GM12878 (cell line): ENCODE measurements around the gene SLC34A3. TPM values are rescaled to one million over a fixed set of nuclear protein-coding genes. Genes with fewer than 3 reads are reported as not detected.

Source experiments
- ATAC-seq: fragments of 200-7000 bp; cut with Tn5 transposase; 3 replicates; pipeline ENCODE4 v1.9.1; 2020; ENCODE audit warnings: mild to moderate bottlenecking, moderate library complexity
- BruUV-seq: library from RNA; stranded (reverse); fragments of 400-500 nt; replicated peaks from 2 replicates; lab custom pipeline; 2021; lab: Mats Ljungman, UMichigan
- CTCF ChIA-PET: fragments of 300-600 bp; sonication (Branson Sonifier 250); formaldehyde crosslinking; extraction: SDS; loops from one replicate; lab custom pipeline; 2021; ENCODE audit warnings: inconsistent platforms; lab: Yijun Ruan, JAX
- POLR2A ChIA-PET: fragments of 350-600 bp; formaldehyde crosslinking; extraction: SDS; loops from one replicate; lab custom pipeline; 2021; ENCODE audit warnings: inconsistent platforms; lab: Charles Lee
- RAD21 ChIA-PET: fragments of 300-600 bp; sonication (Branson Sonifier 250); formaldehyde crosslinking; loops from one replicate; lab custom pipeline; 2023; ENCODE audit warnings: antibody characterized with exemption; ENCODE audit not compliant: unreplicated experiment; lab: Charles Lee
- SMC1A ChIA-PET: fragments of 300-600 bp; sonication (Branson Sonifier 250); formaldehyde crosslinking; loops from one replicate; lab custom pipeline; 2023; ENCODE audit not compliant: unreplicated experiment, uncharacterized antibody; lab: Charles Lee
- DNase-seq: peaks from one replicate; pipeline ENCODE4 v3.0.0-alpha.2; 2011; ENCODE audit warnings: low read depth, low spot score
- FAIRE-seq: peaks from 3 replicates; lab custom pipeline; 2011; peaks lifted over from hg19 to GRCh38; lab: Jason Lieb, UNC
- H2AFZ ChIP-seq: 2 replicates; pipeline ENCODE4 v1.6.0; 2011; ENCODE audit warnings: low read depth, low read length, control low read depth; ENCODE audit not compliant: control insufficient read depth
- H3K27ac ChIP-seq: 2 replicates; pipeline ENCODE4 v1.5.1; 2011; ENCODE audit warnings: control low read depth; ENCODE audit not compliant: control insufficient read depth, insufficient read depth
- H3K27me3 ChIP-seq, 2 experiments: replicated peaks in 1 of 2; 2 replicates each; pipeline versions ENCODE4 v1.6.0 to v1.6.1; 2011; ENCODE audit warnings: low read length in 1 of 2; ENCODE audit not compliant: control insufficient read depth in 2 of 2, insufficient read depth in 2 of 2
- H3K36me3 ChIP-seq, 2 experiments: 2 replicates each; pipeline ENCODE4 v1.5.1; 2011; ENCODE audit warnings: low read length in 1 of 2; ENCODE audit not compliant: control insufficient read depth in 2 of 2, insufficient read depth in 2 of 2
- H3K4me1 ChIP-seq: 2 replicates; pipeline ENCODE4 v1.6.1; 2011; ENCODE audit warnings: mild to moderate bottlenecking, low read length, moderate library complexity, mixed read lengths; ENCODE audit not compliant: control insufficient read depth, insufficient read depth
- H3K4me2 ChIP-seq: 2 replicates; pipeline ENCODE4 v1.6.0; 2011; ENCODE audit warnings: control low read depth; ENCODE audit not compliant: control insufficient read depth, insufficient read depth
- H3K4me3 ChIP-seq: fragments of 200-600 bp; sonication (generic); 2 replicates; pipeline ENCODE4 v1.5.1; 2016
- H3K79me2 ChIP-seq: 2 replicates; pipeline ENCODE4 v1.6.0; 2011; ENCODE audit warnings: low read length; ENCODE audit not compliant: control insufficient read depth, insufficient read depth
- H3K9ac ChIP-seq: 2 replicates; pipeline ENCODE4 v1.8.0; 2011; ENCODE audit warnings: low read length, control low read depth, mixed read lengths; ENCODE audit not compliant: control insufficient read depth, insufficient read depth
- H3K9me3 ChIP-seq: replicated peaks from 3 replicates; pipeline ENCODE4 v1.5.1; 2011; ENCODE audit warnings: mild to moderate bottlenecking, low read length; ENCODE audit not compliant: control insufficient read depth, insufficient read depth
- H4K20me1 ChIP-seq: 2 replicates; pipeline ENCODE4 v1.6.0; 2011; ENCODE audit not compliant: control insufficient read depth, insufficient read depth
- ASH2L ChIP-seq: fragments of 300-600, 200-600 bp; sonication (generic); IDR thresholded peaks from 2 replicates; pipeline ENCODE4 v1.6.1; 2017; ENCODE audit warnings: low read depth, mild to moderate bottlenecking, borderline replicate concordance
- BCL11A ChIP-seq: IDR thresholded peaks from 2 replicates; pipeline ENCODE4 v1.6.1; 2011; ENCODE audit warnings: low read depth, low read length
- FOXK2 ChIP-seq: fragments of 450-650 bp; IDR thresholded peaks from 2 replicates; pipeline ENCODE4 v1.6.1; 2017; ENCODE audit warnings: mild to moderate bottlenecking, moderate library complexity
- JUNB ChIP-seq: IDR thresholded peaks from 2 replicates; pipeline ENCODE4 v1.6.1; 2016; ENCODE audit warnings: antibody characterized with exemption, mild to moderate bottlenecking
- MAX ChIP-seq: IDR thresholded peaks from 2 replicates; pipeline ENCODE4 v1.6.1; 2012; ENCODE audit warnings: low read depth, low read length, improper control_type of control experiment
- MXI1 ChIP-seq: fragments of 150-350 bp; IDR thresholded peaks from 2 replicates; pipeline ENCODE4 v1.6.1; 2011; ENCODE audit warnings: low read depth, mild to moderate bottlenecking, inconsistent platforms, low read length, improper control_type of control experiment
- RCOR1 ChIP-seq: conservative IDR thresholded peaks from 2 replicates; pipeline ENCODE4 v1.6.1; 2012; ENCODE audit warnings: low read depth, low read length, improper control_type of control experiment
- ZNF217 ChIP-seq: fragments of 450-650 bp; IDR thresholded peaks from 2 replicates; pipeline ENCODE4 v1.6.1; 2017; ENCODE audit warnings: antibody characterized with exemption, mild to moderate bottlenecking
- ZNF274 ChIP-seq: IDR thresholded peaks from one replicate; pipeline ENCODE4 v1.8.0; 2011; ENCODE audit not compliant: insufficient read length, insufficient read depth
- ZNF384 ChIP-seq: IDR thresholded peaks from 2 replicates; pipeline ENCODE4 v1.6.1; 2012; ENCODE audit warnings: low read depth, mild to moderate bottlenecking, low read length, improper control_type of control experiment, borderline replicate concordance
- WGBS: methylation state at CpG from one replicate; pipeline ENCODE4 v1.1.6; 2016; ENCODE audit warnings: low lambda C conversion rate; ENCODE audit not compliant: insufficient replicate concordance, insufficient coverage; ENCODE audit errors: missing lambda C conversion rate; 5-methylcytosine and 5-hydroxymethylcytosine counted together
- in situ Hi-C: fragments of 300-500 bp; cut with MboI; formaldehyde crosslinking; loops from 9 replicates; pipeline ENCODE4 v1.14.3; 2018; ENCODE audit warnings: mixed read lengths
- intact Hi-C: fragments of 100-400 bp; cut with micrococcal nuclease; formaldehyde crosslinking; loops from one replicate; pipeline ENCODE4 v1.14.2; 2022; ENCODE audit not compliant: unreplicated experiment
- polyA plus RNA-seq, 11 experiments: library from polyadenylated mRNA; depleted of rRNA in 4 of 11; unstranded in 6 of 11; stranded (reverse) in 5 of 11; fragments of >200 nt; fragmentation: Nextera tagmentation in 4 of 11; fragmentation: Illumina TruSeq in 1 of 11; extraction: Ambion mirVana in 4 of 11; extraction: Trizol in 1 of 11; gene quantifications; 1 replicate in 1 of 11; 2 replicates in 10 of 11; pipeline versions ENCODE4 v1.2.1 to v1.2.3, GENCODE V29; 2011 to 2016; ENCODE audit warnings: inconsistent platforms in 2 of 11, missing spikeins in 2 of 11, low read depth in 1 of 11
- total RNA-seq, 4 experiments: library from RNA; depleted of rRNA in 3 of 4; stranded (reverse); fragments of >200 nt in 3 of 4; fragmentation: Illumina TruSeq in 1 of 4; extraction: Trizol in 1 of 4; gene quantifications; 2 replicates each; pipeline versions ENCODE4 v1.2.1 to v1.2.3, GENCODE V29; 2013 to 2021

SLC34A3 gene
- total and polyA plus RNA-seq, 10 of the 15 experiments (the other 5 are each of a cell fraction or from before 2014, with no cell fraction given): not detected

GRCh38 chr9:137233143-137233980 lies 2.7 kb downstream of the SLC34A3 start (continued):
- TF ChIP-seq MXI1: no peak
- no peak for TF ChIP-seq JUNB
- TF ChIP-seq BCL11A: no peak
- TF ChIP-seq RCOR1: no peak
- no peak for TF ChIP-seq ZNF384
- no peak for TF ChIP-seq ZNF274

GRCh38 chr9:137234055-137234697 lies 3.5 kb downstream of the SLC34A3 start:
- SMC1A ChIA-PET: no interaction called here
- in situ Hi-C loops: no loop called here
- no peak overlapping the region for H3K27ac ChIP-seq
- no peak for DNase-seq
- H3K4me2 ChIP-seq: no peak overlapping the region
- no peak for TF ChIP-seq FOXK2
- TF ChIP-seq ZNF217: no peak
- TF ChIP-seq ASH2L: no peak
- TF ChIP-seq MAX: no peak
- TF ChIP-seq, all 136 proteins: peak for 0
- CTCF ChIA-PET: interaction anchor here (1.2 to 1.3 kb wide), 2 partner anchors 116 to 138 kb away, joined by 3 to 4 read pairs; no protein-coding TSS in a partner anchor
- no peak overlapping the region for H3K4me3 ChIP-seq
- RAD21 ChIA-PET: interaction anchor here (1.0 to 4.6 kb wide), 2 partner anchors 45 to 116 kb away, joined by 4 to 20 read pairs; partner anchors contain the start of genes ANAPC2 and SSNA1
- intact Hi-C loops: no loop called here
- BruUV-seq: no TSS peak
- POLR2A ChIA-PET: interaction anchor here (0.6 to 1.1 kb wide), 4 partner anchors 9 to 119 kb away, joined by 3 to 4 read pairs (median 3); partner anchors contain the start of genes CYSRT1 and TPRN
- no peaks in the 10 kb centered on the region for H3K36me3 ChIP-seq
- H3K4me1 ChIP-seq: peaks cover 25% of the 10 kb centered on the region
- FAIRE-seq (no peak), ATAC-seq (no peak)
- WGBS: 42% methylated on average over 36 of the region's 40 CpGs
- no peaks in the 10 kb centered on the region for H3K27me3 ChIP-seq
- no peak overlapping the region for H3K9ac ChIP-seq
- H4K20me1 ChIP-seq: no peaks in the 10 kb centered on the region
- H3K9me3 ChIP-seq: no peaks in the 10 kb centered on the region
- H2AFZ ChIP-seq: no peak overlapping the region
- peaks cover 4% of the 10 kb centered on the region for H3K79me2 ChIP-seq
